Lower lobe of right lung (tissue), 2 donors: ENCODE measurements around the gene NELFE. TPM values are rescaled to one million over a fixed set of nuclear protein-coding genes. Genes with fewer than 3 reads are reported as not detected.
"Not testable (repeated sequence)": the region's sequence is repeated elsewhere in the genome, so short reads cannot be mapped to it uniquely, and the experiment has no call there.

ENCODE experiments used
- ATAC-seq, 2 donors: fragments of 200-7000 bp; cut with Tn5 transposase; one replicate each; pipeline ENCODE4 v1.9.1; 2020 to 2022; ENCODE audit warnings: mild to moderate bottlenecking in 2 of 2, moderate library complexity in 2 of 2
- DNase-seq: peaks from one replicate; pipeline ENCODE4 v3.0.0-alpha.2; 2020
- H3K27ac ChIP-seq: fragments of 200-600 bp; one replicate; pipeline ENCODE4 v1.8.0; 2022
- H3K27me3 ChIP-seq: fragments of 200-600 bp; one replicate; pipeline ENCODE4 v1.8.0; 2022; ENCODE audit warnings: low read depth
- H3K36me3 ChIP-seq: fragments of 200-600 bp; one replicate; pipeline ENCODE4 v1.8.0; 2022; ENCODE audit warnings: mild to moderate bottlenecking
- H3K4me1 ChIP-seq: fragments of 200-600 bp; one replicate; pipeline ENCODE4 v1.8.0; 2022
- H3K4me3 ChIP-seq: fragments of 200-600 bp; one replicate; pipeline ENCODE4 v1.8.0; 2022; ENCODE audit warnings: mild to moderate bottlenecking
- H3K9me3 ChIP-seq: fragments of 200-600 bp; one replicate; pipeline ENCODE4 v1.8.0; 2022
- intact Hi-C: fragments of 100-400 bp; cut with DNase I; formaldehyde crosslinking; loops from one replicate; pipeline ENCODE4 v1.11.0; 2022
- long read RNA-seq: library from polyadenylated mRNA; unstranded; transcript quantifications from one replicate; pipeline ENCODE4 v2.0.0, GENCODE V29; 2021
- total RNA-seq: library from RNA; stranded (reverse); fragmentation: NEBNext Ultra II Directional; extraction: Animal tissue kit (Norgen Biotek cat#: 25700); gene quantifications from one replicate; pipeline ENCODE4 v1.2.1, GENCODE V29; 2021
- TF ChIP-seq, protein P1 (sequence below): fragments of 200-600 bp; IDR thresholded peaks from one replicate; pipeline ENCODE4 v1.8.0; 2022; ENCODE audit warnings: antibody characterized with exemption, mild to moderate bottlenecking
- donor health status: DM: no; HTN: yes; CAD: no; lungs with severe emphysema.

The NELFE gene, protein sequence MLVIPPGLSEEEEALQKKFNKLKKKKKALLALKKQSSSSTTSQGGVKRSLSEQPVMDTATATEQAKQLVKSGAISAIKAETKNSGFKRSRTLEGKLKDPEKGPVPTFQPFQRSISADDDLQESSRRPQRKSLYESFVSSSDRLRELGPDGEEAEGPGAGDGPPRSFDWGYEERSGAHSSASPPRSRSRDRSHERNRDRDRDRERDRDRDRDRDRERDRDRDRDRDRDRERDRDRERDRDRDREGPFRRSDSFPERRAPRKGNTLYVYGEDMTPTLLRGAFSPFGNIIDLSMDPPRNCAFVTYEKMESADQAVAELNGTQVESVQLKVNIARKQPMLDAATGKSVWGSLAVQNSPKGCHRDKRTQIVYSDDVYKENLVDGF
- 47.0 TPM for total RNA-seq
- long read RNA-seq, transcript NELFE-202 (11 exons, 1,584 nt) = major isoform, 75 of 103 reads
- long read RNA-seq, partial matches to known transcripts = 13 of 103 reads
- long read RNA-seq, other reads (novel, unspliced or antisense) = 13 of 103 reads

DNA sequence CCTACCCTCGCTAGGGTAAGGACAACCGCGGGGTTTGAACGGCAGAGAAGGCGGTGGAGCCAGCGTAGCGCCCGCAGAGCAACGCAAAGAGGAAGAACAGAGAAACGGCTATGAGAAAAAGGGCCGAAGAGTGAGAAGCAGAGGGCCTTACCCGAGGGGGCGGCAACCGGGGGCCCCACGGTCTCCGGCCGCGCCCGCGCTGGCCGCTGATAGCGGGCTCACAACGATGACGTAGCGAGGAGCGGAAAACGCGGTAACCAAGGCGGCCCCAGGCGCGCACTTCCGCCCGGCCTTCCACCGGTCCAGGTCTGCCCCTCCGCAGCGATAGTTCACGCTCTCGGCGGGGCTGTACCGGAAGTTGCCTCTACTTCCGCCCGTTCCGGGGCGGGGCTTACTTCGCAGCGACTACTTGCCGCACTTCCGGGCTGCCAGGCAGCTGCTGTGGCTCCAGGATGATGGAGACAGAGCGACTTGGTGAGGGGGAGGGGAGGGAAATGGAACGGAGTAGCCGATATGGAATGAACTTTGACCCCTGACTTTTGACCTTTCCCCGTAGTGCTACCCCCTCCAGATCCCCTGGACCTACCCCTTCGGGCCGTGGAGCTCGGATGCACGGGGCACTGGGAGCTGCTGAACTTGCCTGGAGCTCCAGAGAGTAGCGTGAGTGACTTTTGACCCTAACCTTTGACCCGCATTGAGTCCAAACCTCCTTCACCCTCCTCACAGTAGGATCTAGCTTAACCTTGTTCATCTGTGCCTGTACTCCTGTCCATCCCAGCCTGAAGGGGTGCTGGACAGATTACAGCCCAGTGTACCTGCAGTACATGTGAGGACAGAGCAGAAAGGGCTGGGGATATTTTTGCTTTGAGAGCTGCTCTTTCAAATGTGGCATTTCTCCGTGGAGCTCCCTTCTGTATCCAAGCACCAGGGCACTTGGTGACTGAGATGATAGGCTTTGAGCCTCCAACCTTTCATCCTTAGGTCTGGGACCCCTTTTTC is at the start of gene NELFE, which contains the start of gene SKIC2:
Gene NELFE (minus strand): TSS at position 231 of the 999 bp plus-strand sequence. CDS start 525 bp downstream, outside the sequence.
Gene SKIC2 (plus strand): TSS at position 435 of the 999 bp plus-strand sequence. CDS start 18 bp downstream, at position 453.
- Histone ChIP-seq H3K27me3 (no peaks in the 10 kb centered on the region), H3K9me3 (no peaks in the 10 kb centered on the region), H3K4me3 (peak within 1 kb of the TSS; percentile 95), H3K4me1 (peaks cover 25% of the 10 kb centered on the region), H3K36me3 (peaks cover 74% of the 10 kb centered on the region), H3K27ac (peak within 1 kb of the TSS; percentile 90)
- ATAC-seq = peak; percentile 99
- TF ChIP-seq, protein P1, sequence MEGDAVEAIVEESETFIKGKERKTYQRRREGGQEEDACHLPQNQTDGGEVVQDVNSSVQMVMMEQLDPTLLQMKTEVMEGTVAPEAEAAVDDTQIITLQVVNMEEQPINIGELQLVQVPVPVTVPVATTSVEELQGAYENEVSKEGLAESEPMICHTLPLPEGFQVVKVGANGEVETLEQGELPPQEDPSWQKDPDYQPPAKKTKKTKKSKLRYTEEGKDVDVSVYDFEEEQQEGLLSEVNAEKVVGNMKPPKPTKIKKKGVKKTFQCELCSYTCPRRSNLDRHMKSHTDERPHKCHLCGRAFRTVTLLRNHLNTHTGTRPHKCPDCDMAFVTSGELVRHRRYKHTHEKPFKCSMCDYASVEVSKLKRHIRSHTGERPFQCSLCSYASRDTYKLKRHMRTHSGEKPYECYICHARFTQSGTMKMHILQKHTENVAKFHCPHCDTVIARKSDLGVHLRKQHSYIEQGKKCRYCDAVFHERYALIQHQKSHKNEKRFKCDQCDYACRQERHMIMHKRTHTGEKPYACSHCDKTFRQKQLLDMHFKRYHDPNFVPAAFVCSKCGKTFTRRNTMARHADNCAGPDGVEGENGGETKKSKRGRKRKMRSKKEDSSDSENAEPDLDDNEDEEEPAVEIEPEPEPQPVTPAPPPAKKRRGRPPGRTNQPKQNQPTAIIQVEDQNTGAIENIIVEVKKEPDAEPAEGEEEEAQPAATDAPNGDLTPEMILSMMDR = no peak
- intact Hi-C loops = no loop called here
- peak; percentile 99 for DNase-seq

DNA sequence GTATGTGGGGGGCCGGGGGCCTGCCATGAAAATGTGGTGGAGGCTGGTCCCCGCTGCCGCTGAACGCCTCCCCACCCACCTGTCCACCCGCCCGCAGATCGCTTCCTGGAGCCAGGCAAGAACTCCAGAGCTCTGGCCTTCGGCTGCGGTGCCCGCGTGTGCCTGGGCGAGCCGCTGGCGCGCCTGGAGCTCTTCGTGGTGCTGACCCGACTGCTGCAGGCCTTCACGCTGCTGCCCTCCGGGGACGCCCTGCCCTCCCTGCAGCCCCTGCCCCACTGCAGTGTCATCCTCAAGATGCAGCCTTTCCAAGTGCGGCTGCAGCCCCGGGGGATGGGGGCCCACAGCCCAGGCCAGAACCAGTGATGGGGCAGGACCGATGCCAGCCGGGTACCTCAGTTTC is 49.3 kb upstream of the NELFE start:
- H3K27ac ChIP-seq, H3K27me3 ChIP-seq, H3K4me1 ChIP-seq, H3K36me3 ChIP-seq, H3K9me3 ChIP-seq, intact Hi-C loops, H3K4me3 ChIP-seq, ATAC-seq: not testable (repeated sequence)
- peak; percentile 24 for DNase-seq

DNA sequence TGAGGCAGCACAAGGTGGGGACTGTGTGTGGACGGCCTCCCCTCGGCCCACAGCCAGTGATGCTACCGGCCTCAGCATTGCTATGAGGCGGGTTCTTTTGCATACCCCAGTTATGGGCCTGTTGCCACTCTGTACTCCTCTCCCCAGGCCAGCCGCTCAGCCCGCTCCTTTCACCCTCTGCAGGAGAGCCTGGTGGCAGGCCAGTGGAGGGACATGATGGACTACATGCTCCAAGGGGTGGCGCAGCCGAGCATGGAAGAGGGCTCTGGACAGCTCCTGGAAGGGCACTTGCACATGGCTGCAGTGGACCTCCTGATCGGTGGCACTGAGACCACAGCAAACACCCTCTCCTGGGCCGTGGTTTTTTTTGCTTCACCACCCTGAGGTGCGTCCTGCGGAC is 48.3 kb upstream of the NELFE start:
- H3K27ac ChIP-seq, H3K27me3 ChIP-seq, intact Hi-C loops, H3K36me3 ChIP-seq, ATAC-seq, H3K4me3 ChIP-seq, H3K9me3 ChIP-seq, H3K4me1 ChIP-seq: not testable (repeated sequence)
- DNase-seq = peak; percentile 7

DNA sequence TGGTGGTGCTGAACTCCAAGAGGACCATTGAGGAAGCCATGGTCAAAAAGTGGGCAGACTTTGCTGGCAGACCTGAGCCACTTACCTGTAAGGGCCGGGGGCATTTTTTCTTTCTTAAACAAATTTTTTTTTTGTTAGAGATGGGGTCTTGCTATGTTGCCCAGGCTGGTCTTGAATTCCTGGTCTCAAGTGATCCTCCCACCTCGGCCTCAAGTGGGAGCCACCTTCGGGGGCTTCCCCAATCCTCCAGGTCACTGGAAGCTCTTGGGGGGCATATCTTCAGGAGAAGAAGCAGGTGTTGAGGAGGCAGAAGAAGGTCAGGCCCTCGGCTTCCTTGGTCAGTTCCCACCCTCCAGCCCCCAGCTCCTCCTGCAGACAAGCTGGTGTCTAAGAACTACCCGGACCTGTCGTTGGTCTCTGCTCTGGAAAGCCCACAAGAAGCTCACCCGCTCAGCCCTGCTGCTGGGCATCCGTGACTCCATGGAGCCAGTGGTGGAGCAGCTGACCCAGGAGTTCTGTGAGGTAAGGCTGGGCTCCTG is 47.3 kb upstream of the NELFE start:
- ATAC-seq, H3K27ac ChIP-seq, H3K36me3 ChIP-seq, intact Hi-C loops, H3K9me3 ChIP-seq, H3K4me1 ChIP-seq, H3K4me3 ChIP-seq, H3K27me3 ChIP-seq: not testable (repeated sequence)
- DNase-seq = peak; percentile 14

DNA sequence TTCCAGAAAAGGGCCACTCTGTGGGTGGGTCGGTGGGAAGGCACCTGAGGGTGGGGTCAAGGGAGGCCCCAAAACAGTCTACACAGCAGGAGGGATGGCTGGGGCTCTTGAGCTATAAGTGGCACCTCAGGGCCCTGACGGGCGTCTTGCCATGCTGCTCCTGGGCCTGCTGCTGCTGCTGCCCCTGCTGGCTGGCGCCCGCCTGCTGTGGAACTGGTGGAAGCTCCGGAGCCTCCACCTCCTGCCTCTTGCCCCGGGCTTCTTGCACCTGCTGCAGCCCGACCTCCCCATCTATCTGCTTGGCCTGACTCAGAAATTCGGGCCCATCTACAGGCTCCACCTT is 46.7 kb upstream of the NELFE start:
- H3K9me3 ChIP-seq, H3K27me3 ChIP-seq, H3K36me3 ChIP-seq, ATAC-seq, H3K27ac ChIP-seq, H3K4me3 ChIP-seq, H3K4me1 ChIP-seq, intact Hi-C loops: not testable (repeated sequence)
- peak; percentile 54 for DNase-seq

DNA sequence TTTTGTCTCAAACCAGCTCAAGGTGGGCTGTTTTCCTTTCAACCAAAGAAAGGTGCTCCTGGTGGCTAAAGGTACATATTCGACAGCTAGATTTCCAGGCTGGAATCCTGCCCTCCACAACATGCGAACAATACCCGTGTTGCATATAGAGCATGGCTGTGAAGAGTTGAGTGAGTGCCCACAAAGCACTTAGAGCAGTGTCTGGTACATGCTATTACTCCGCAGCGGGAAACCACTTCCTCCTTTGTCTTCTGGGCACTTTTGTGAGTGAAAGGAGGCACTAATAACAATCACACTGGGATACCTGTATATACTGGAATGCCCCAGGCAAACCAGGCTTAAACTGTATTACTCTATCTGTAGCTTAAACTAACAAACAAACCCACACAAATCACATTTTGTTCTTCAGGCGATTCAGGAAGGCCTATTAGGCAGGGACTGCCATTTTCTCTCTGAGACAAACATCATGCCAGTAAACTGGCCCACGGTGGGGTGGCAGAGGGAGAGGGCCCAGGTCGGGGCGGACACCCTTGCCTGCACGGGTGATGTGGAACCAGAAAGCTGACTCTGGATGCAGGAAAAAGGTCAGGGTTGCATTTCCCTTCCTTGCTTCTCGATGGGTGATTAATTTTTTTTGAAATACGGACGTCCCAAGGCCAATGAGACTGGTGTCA is 46.2 kb upstream of the NELFE start:
- H3K27me3 ChIP-seq, H3K36me3 ChIP-seq, H3K9me3 ChIP-seq, H3K4me3 ChIP-seq, H3K4me1 ChIP-seq, intact Hi-C loops, H3K27ac ChIP-seq, DNase-seq: not testable (repeated sequence)
- ATAC-seq = peak; percentile 51 to 57

DNA sequence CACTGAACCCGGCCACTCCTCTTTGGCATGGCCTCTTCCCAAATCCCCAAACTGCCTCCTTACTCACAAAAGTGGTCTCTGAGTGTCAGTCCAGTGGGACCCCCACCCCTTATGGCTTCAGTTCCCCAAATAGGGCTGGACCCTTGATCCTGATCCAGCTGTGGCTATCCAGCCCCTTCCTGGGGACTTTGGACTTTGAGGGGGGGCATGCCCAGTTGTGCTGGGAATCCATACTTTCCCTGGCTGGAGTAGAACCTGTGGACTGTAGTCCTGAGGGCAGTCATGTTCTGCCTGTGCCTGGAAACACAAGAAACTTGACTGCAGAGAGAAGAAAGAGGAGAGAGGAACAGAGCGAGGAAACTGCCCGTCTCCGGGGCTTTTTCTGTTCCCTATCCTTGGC is 45.6 kb upstream of the NELFE start:
- intact Hi-C loops, H3K4me3 ChIP-seq, H3K9me3 ChIP-seq, H3K36me3 ChIP-seq, ATAC-seq, H3K27me3 ChIP-seq, H3K4me1 ChIP-seq, H3K27ac ChIP-seq: not testable (repeated sequence)
- DNase-seq = peak; percentile 3

DNA sequence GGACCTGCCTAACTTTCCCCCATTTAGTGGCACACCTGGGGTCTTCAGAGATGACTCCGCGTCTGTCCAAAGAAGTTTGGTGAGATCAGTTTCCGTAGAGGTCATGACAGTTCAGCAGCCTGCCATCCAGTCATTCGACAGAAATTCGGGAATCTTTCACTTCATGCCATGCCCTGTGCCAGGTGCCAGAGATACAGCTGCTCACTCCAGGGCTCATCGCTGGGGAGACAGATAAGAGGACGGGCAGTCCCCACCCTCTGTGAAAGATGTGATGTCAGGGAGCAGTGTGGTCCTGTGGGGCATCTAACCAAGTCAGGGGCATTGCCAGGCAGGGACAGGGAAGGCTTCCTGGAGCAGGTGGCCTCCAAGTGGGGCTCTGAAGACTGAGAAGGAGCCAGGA is 44.5 kb upstream of the NELFE start:
- H3K4me1 ChIP-seq, H3K27me3 ChIP-seq, H3K36me3 ChIP-seq, DNase-seq, H3K27ac ChIP-seq, intact Hi-C loops, H3K9me3 ChIP-seq, ATAC-seq, H3K4me3 ChIP-seq: not testable (repeated sequence)

DNA sequence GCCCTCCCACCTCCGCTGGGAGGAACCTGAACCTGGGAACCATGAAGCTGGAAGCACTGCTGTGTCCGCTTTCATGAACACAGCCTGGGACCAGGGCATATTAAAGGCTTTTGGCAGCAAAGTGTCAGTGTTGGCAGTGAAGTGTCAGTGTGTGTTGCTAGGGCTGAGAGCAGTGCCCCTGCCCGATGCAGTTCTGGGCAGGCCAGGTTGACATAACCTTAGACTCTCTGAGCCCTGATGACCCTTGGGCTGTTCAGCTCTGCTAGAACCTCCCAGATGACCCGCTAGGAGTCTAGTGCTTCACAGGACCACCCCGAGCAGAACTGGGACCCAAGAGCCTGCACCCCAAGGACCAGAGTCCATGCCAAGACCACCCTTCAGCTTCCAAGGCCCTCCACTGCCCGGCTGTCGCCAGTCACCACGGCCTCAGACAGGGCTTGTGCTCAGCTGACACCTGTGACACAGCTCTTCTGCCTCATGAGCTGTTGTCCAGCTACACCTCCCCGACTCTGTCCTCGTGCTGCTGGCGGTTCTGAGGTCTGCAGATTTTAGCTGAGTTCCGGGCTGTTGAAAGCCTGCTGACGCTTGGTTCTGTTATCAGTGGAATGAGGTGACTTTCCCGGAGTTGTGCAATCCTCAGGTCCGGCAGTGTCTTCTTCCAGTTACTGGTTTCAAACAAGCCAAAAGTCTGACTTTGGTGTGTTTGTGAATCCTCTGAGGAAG is 43.9 kb upstream of the NELFE start:
- H3K4me3 ChIP-seq, DNase-seq, H3K36me3 ChIP-seq, H3K4me1 ChIP-seq, H3K27ac ChIP-seq, H3K27me3 ChIP-seq, intact Hi-C loops, H3K9me3 ChIP-seq: not testable (repeated sequence)
- peak; percentile 11 to 16 for ATAC-seq

DNA sequence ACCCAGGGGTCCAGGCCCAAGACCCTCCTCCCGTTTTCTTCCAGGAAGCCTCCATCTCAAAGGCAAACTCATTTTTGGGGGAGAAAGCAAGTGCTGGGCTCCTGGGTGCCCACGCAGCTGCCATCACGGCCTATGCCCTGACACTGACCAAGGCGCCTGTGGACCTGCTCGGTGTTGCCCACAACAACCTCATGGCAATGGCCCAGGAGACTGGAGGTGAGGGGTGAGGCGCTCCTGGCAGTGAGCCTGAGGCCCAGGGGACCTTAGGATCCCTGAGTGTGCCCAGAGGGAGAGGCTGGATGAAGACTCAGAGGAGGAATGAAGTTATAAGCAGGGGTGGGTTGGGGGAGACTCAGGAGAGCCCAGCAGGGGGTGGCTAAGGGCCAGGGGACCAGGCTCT is 37.6 kb upstream of the NELFE start:
- H3K4me3 ChIP-seq, ATAC-seq, H3K9me3 ChIP-seq, intact Hi-C loops, H3K4me1 ChIP-seq, H3K36me3 ChIP-seq, H3K27ac ChIP-seq, H3K27me3 ChIP-seq: not testable (repeated sequence)
- DNase-seq = peak; percentile 18

DNA sequence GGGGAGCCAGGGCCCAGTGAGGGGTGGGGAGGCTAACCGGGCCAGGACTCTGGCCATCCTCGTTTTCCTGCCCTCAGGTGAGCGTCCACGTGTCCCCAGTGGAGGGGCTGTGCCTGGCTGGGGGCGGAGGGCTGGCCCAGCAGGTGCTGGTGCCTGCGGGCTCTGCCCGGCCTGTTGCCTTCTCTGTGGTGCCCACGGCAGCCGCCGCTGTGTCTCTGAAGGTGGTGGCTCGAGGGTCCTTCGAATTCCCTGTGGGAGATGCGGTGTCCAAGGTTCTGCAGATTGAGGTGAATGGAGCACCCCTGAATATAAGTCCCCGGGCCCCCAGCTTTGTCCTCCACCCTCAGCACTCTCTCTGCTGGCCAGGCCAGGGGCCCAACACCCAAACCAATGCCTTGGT is 35.6 kb upstream of the NELFE start:
- H3K27ac ChIP-seq, H3K36me3 ChIP-seq, H3K4me3 ChIP-seq, H3K4me1 ChIP-seq, H3K9me3 ChIP-seq, intact Hi-C loops, H3K27me3 ChIP-seq: not testable (repeated sequence)
- ATAC-seq (peak in 1 of 2 donors; percentile 3), DNase-seq (peak; percentile 10)
